ENCODE measurements around the gene TRNP1. TPM values are rescaled to one million over a fixed set of nuclear protein-coding genes. Genes with fewer than 3 reads are reported as not detected.

The TRNP1 gene
- total RNA-seq, 1 donor from 2014 or later = 76.5 TPM

DNA sequence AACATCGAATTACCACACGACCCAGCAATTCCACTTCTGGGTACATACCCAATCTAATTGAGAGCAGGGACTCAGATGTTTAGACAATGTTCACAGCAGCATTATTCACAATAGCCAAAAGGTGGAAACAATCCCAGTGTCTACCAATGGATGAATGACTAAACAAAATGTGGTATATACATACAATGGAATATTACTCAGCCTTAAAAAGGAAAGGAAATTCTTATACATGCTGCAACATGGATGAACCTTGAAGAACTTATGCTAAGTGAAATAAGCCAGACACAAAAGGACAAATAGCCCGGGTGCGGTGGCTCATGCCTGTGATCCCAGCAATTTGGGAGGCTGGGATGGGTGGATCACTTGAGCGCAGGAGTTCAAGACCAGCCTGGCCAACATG, 40.1 kb upstream of the TRNP1 start:
- Mint-ChIP-seq H3K4me1 (ENCODE audit: low read depth) (no peaks in the 10 kb centered on the region), H3K4me3 (ENCODE audit: unreplicated experiment) (no peak overlapping the region), H3K9me3 (ENCODE audit: low read depth) (peaks cover 11% of the 10 kb centered on the region), H3K27me3 (ENCODE audit: low read depth) (peaks cover 8% of the 10 kb centered on the region), H3K27ac (ENCODE audit: unreplicated experiment) (no peak overlapping the region), H3K36me3 (ENCODE audit: low read depth) (peaks cover 7% of the 10 kb centered on the region)
- no peak for DNase-seq (ENCODE audit: low spot score)
- TF ChIP-seq, protein P1, sequence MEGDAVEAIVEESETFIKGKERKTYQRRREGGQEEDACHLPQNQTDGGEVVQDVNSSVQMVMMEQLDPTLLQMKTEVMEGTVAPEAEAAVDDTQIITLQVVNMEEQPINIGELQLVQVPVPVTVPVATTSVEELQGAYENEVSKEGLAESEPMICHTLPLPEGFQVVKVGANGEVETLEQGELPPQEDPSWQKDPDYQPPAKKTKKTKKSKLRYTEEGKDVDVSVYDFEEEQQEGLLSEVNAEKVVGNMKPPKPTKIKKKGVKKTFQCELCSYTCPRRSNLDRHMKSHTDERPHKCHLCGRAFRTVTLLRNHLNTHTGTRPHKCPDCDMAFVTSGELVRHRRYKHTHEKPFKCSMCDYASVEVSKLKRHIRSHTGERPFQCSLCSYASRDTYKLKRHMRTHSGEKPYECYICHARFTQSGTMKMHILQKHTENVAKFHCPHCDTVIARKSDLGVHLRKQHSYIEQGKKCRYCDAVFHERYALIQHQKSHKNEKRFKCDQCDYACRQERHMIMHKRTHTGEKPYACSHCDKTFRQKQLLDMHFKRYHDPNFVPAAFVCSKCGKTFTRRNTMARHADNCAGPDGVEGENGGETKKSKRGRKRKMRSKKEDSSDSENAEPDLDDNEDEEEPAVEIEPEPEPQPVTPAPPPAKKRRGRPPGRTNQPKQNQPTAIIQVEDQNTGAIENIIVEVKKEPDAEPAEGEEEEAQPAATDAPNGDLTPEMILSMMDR (IDR thresholded peaks at IDR 0.05) = no peak

DNA sequence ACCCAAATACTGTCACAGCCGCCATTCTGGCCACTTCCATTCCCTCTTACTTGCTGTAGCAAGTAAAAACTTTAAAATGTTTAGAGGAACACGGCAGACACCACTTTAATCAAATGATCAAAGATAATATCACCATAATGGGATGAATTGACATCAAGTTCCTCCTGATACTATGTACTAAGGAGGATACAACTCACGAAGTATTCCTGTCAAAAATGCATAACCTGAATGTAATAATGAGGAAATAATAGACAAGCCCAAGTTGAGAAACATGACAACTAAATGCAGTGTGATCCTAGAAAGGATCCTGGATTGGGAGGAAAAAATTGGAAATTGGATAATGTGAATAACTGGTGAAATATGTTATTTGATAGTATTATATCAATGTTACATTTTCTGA, 37.2 kb upstream of the TRNP1 start:
- no peak for DNase-seq (ENCODE audit: low spot score)
- Mint-ChIP-seq H3K27me3 (ENCODE audit: low read depth) (peaks cover 25% of the 10 kb centered on the region), H3K9me3 (ENCODE audit: low read depth) (peaks cover 11% of the 10 kb centered on the region), H3K36me3 (ENCODE audit: low read depth) (peaks cover 7% of the 10 kb centered on the region), H3K4me1 (ENCODE audit: low read depth) (peaks cover 4% of the 10 kb centered on the region), H3K4me3 (ENCODE audit: unreplicated experiment) (no peak overlapping the region), H3K27ac (ENCODE audit: unreplicated experiment) (no peak overlapping the region)
- TF ChIP-seq, protein P1 (IDR thresholded peaks at IDR 0.05) = no peak

DNA sequence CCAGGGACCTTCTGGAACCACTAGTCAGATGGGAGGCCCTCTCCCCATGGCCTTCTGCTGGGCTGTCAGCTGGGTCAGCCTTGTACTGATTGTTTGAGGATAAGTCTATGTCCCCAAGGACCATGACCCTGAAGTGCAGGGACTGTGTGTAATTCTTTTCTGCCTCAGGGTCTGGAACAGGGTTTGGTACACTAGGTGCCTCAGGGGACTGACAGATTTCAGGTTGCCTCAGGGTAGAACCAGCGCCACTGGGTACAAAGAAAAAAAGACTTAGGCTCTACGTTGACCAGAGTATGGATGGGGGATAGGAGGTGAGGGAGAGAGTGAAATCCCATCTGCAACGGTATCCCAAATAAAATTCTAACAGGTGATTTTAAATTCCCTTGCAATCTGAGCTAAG, 36.2 kb upstream of the TRNP1 start:
- no peak overlapping the region for H3K4me3 Mint-ChIP-seq (ENCODE audit: unreplicated experiment)
- peaks cover 11% of the 10 kb centered on the region for H3K4me1 Mint-ChIP-seq (ENCODE audit: low read depth)
- TF ChIP-seq, protein P1 (IDR thresholded peaks at IDR 0.05) = no peak
- no peak for DNase-seq (ENCODE audit: low spot score)
- peaks cover 11% of the 10 kb centered on the region for H3K9me3 Mint-ChIP-seq (ENCODE audit: low read depth)
- H3K27me3 Mint-ChIP-seq (ENCODE audit: low read depth) = peaks cover 25% of the 10 kb centered on the region
- H3K36me3 Mint-ChIP-seq (ENCODE audit: low read depth) = peaks cover 7% of the 10 kb centered on the region
- H3K27ac Mint-ChIP-seq (ENCODE audit: unreplicated experiment) = no peak overlapping the region

DNA sequence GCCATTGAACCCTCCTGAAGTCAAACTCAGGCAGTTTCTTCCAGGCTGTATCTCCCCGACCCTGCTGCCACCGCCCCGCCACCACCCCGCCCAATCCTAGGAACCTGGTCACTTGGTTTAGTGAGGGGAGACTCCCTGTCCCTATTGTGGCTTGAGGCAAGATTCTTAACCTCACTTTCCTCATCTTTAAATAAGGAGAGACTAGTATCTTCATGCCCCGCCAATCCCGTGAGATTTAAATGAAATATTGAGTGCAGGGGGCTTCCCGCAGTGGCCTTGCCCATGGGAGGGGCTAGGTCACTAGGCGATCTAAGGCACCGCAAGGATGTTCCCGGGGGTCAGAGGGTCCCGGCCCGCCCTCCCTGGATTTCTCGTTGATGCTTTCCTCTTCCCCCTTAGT, 34.2 kb upstream of the TRNP1 start:
- TF ChIP-seq, protein P1 (IDR thresholded peaks at IDR 0.05) = no peak
- Mint-ChIP-seq H3K27me3 (ENCODE audit: low read depth) (peaks cover 22% of the 10 kb centered on the region), H3K36me3 (ENCODE audit: low read depth) (peaks cover 5% of the 10 kb centered on the region), H3K27ac (ENCODE audit: unreplicated experiment) (no peak overlapping the region), H3K4me3 (ENCODE audit: unreplicated experiment) (no peak overlapping the region), H3K4me1 (ENCODE audit: low read depth) (peaks cover 11% of the 10 kb centered on the region), H3K9me3 (ENCODE audit: low read depth) (peaks cover 11% of the 10 kb centered on the region)
- no peak for DNase-seq (ENCODE audit: low spot score)

DNA sequence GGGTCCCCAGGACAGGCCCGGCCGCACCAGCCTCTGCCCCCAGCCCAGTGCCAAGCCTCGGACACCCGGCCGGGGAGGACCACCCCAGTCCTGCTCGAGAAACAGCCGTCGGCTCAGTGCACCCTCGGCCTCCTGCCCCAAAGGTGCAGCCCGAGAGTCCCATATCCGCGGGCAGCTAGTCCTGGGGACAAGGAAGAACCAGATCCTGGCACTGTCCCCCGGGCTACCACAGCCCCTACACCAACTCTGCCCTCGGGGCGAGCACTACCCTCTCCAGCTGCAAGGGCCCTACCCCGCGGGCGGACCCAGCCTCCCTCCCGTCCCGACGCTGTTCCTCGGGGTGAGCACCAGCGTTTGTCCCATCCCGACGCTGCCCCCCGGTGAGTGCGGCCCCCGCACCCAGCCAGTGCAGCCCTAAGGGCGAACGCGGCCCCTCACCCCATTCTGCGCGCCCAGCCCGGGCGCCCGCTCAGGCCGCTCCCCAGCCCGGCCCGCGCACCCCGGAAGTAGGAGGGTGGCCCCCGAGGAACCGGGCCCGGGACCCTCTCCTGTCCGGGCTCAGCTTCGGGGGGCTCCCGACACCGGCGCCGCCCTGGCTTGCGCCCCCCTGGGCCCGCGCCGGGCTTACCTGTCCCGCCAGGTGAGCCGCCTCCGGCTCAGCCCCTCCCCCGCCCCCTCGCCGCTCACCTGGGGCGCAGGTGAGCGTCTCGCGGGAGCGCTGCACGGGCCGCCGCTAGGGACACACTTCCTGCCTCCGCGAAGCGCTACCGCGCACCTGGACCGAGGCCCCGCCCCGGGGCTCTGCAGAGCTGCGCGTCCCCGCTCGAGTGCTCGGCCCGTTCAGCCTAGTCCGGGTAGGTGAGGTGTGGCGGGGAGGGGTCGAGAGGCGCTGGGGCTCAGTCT, 33.5 kb upstream of the TRNP1 start, which contains the start of gene KDF1:
Gene KDF1, minus strand, starts transcription at position 747 of the 903 bp plus-strand sequence. CDS start 8,088 bp downstream, outside the sequence.
- peaks cover 11% of the 10 kb centered on the region for H3K9me3 Mint-ChIP-seq (ENCODE audit: low read depth)
- DNase-seq (ENCODE audit: low spot score) = no peak
- peaks cover 26% of the 10 kb centered on the region for H3K27me3 Mint-ChIP-seq (ENCODE audit: low read depth)
- no peak within 1 kb of the TSS for H3K27ac Mint-ChIP-seq (ENCODE audit: unreplicated experiment)
- TF ChIP-seq, protein P1 (IDR thresholded peaks at IDR 0.05) = no peak
- peaks cover 5% of the 10 kb centered on the region for H3K36me3 Mint-ChIP-seq (ENCODE audit: low read depth)
- H3K4me3 Mint-ChIP-seq (ENCODE audit: unreplicated experiment) = no peak within 1 kb of the TSS
- H3K4me1 Mint-ChIP-seq (ENCODE audit: low read depth) = peaks cover 11% of the 10 kb centered on the region
